ENCODE measurements around the gene EIF2A. TPM values are rescaled to one million over a fixed set of nuclear protein-coding genes. Genes with fewer than 3 reads are reported as not detected.

EIF2A gene
- total and polyA plus RNA-seq, 4 donors = 72.8 to 95.5 (median 79.6) TPM

DNA sequence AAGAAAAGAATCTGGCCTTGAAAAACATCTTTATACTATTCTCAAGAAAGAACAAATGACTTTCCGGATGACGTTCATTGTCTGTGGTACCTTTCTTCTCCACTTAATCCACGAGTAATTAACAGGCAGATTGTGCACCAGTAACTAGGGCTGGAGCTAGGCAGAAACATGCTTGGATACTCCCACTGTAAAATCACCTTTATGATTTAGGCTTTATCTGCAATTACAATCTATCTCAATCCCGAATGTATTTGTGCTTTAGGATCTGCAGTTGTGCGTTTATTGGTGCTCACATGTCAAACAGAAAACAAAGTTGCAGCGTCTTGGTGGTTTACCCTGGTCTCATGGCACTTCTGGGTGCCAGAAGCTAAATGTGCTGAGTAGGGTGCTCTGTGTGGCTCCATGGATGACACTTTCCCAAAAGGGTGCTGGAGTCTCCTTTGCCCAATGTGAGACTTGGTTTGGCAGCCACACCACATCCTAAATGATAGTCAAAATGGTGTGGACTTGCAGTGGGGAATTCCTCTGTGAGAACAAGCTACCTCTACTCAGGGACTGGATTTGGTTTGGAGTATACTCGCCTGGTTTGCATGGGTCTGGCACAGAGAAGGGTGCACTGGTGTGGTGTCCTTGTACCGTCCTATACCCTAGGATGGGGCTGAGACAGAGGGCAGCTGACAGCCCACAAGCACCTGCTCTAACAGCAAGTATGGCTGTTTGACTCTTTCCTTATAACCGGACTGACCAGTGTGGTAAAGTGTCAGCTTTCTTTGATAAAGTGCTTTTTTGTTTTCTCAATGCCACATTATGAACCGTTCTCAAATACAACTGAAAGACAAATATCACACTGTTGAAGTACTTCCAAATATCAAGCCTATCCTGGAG is 8.0 kb upstream of the EIF2A start:
- Histone ChIP-seq H3K36me3 (ENCODE audit: control insufficient read depth in 1 of 2, insufficient read depth in 2 of 2, low read length in 1 of 2) (no peaks in the 10 kb centered on the region), H3K27me3 (ENCODE audit: control insufficient read depth in 1 of 2, insufficient read depth in 2 of 2, low read length in 1 of 2) (no peaks in the 10 kb centered on the region), H3K4me3 (ENCODE audit: low read length in 2 of 2) (no peak overlapping the region), H3K9me3 (ENCODE audit: control insufficient read depth, low read length) (no peaks in the 10 kb centered on the region), H3K4me1 (ENCODE audit: control insufficient read depth in 1 of 2, insufficient read depth in 2 of 2, low read length in 2 of 2) (peaks cover 0 to 2% of the 10 kb centered on the region in 2 donors), H3K27ac (ENCODE audit: low read depth in 1 of 2, low read length in 2 of 2) (no peak overlapping the region)
- DNase-seq = no peak
- ATAC-seq (ENCODE audit: low FRiP score) = no peak
- 72 to 75% methylated on average over 10 of the region's 10 CpGs for WGBS, 2 donors
- intact Hi-C loops (cut with DNase I) = no loop called here

DNA sequence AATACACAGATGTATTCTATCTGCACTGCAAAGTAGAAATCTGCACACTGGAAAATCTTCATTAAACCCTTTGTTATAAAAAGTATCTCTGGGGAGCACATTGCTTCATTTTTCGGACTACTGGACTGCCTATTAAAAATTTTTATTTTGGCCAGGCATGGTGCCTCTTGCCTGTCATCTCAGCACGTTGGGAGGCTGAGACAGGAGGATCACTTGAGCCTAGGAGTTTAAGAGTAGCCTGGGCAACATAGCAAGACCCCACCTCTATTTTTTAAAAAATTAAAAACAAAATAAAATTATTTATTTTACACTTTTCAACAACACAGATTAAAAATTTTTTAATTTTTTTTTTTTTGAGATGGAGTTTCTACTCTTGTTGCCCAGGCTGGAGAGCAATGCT is 6.3 kb upstream of the EIF2A start:
- H3K4me3 ChIP-seq (ENCODE audit: low read length in 2 of 2) = no peak overlapping the region
- H3K36me3 ChIP-seq (ENCODE audit: control insufficient read depth in 1 of 2, insufficient read depth in 2 of 2, low read length in 1 of 2) = no peaks in the 10 kb centered on the region
- H3K4me1 ChIP-seq (ENCODE audit: control insufficient read depth in 1 of 2, insufficient read depth in 2 of 2, low read length in 2 of 2) = peaks cover 0 to 2% of the 10 kb centered on the region in 2 donors
- intact Hi-C loops (cut with DNase I) = loop anchor here in 1 of 2 donors (10.0 kb wide), 1 partner anchor 165 kb away; the partner anchor contains the start of gene ERICH6
- no peaks in the 10 kb centered on the region for H3K27me3 ChIP-seq (ENCODE audit: control insufficient read depth in 1 of 2, insufficient read depth in 2 of 2, low read length in 1 of 2)
- no peak for ATAC-seq (ENCODE audit: low FRiP score)
- WGBS, 2 donors = 89 to 92% methylated on average over 2 of the region's 2 CpGs
- no peak overlapping the region for H3K27ac ChIP-seq (ENCODE audit: low read depth in 1 of 2, low read length in 2 of 2)
- no peaks in the 10 kb centered on the region for H3K9me3 ChIP-seq (ENCODE audit: control insufficient read depth, low read length)
- DNase-seq = no peak

DNA sequence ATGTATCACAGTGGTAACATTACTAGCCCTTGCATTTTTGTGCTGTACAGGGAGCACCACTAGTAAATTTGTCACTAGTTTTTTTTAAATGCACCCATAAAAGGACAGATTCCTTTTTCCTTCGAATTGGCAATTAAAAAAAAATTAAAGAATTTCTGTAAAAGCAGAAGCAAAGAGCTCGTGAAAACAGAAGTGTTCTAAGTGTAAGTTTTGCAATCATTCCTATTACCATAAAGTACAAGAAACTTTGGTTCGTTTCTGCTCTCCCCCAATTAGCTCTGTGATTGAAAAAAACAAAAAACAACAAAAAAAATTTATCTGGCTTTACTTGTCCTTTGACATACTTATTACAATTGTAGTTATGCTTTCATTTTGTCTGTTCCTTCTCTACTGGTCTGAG is 5.6 kb upstream of the EIF2A start:
- H3K4me3 ChIP-seq (ENCODE audit: low read length in 2 of 2) = no peak overlapping the region
- no peak for DNase-seq
- intact Hi-C loops (cut with DNase I) = loop anchor here in 1 of 2 donors (10.0 kb wide), 1 partner anchor 164 kb away; the partner anchor contains the start of gene ERICH6

DNA sequence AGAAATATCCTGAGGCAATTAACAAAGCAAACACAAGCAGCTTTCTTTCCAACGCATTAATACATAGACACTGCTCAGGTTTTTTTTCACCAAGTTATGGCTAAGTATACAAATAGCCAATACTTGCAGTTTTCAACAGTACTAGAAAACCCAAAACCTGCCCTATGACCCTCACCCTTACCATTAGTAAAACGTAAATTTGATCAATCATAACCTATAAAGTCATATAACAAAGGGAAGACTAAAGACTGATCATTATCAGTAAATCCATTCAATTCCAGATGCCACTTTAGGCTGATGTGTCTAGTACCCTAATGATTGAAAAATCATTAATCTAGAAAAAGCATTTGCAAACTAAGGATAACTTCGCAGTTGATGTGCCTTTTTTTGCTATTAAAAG is 3.5 kb upstream of the EIF2A start:
- DNase-seq (no peak), ATAC-seq (ENCODE audit: low FRiP score) (no peak)
- Histone ChIP-seq H3K27me3 (ENCODE audit: control insufficient read depth in 1 of 2, insufficient read depth in 2 of 2, low read length in 1 of 2) (no peaks in the 10 kb centered on the region), H3K27ac (ENCODE audit: low read depth in 1 of 2, low read length in 2 of 2) (no peak overlapping the region), H3K9me3 (ENCODE audit: control insufficient read depth, low read length) (no peaks in the 10 kb centered on the region), H3K4me1 (ENCODE audit: control insufficient read depth in 1 of 2, insufficient read depth in 2 of 2, low read length in 2 of 2) (peaks cover 2 to 6% of the 10 kb centered on the region in 2 donors), H3K4me3 (ENCODE audit: low read length in 2 of 2) (no peak overlapping the region), H3K36me3 (ENCODE audit: control insufficient read depth in 1 of 2, insufficient read depth in 2 of 2, low read length in 1 of 2) (no peaks in the 10 kb centered on the region)
- WGBS, 2 donors = 72 to 76% methylated on average over 3 of the region's 3 CpGs
- intact Hi-C loops (cut with DNase I) = loop anchor here in 1 of 2 donors (10.0 kb wide), 1 partner anchor 162 kb away; the partner anchor contains the start of gene ERICH6

More for the DNA sequence above, 5.6 kb upstream of the EIF2A start:
- WGBS, 2 donors = 70 to 71% methylated on average over 3 of the region's 3 CpGs
- Histone ChIP-seq H3K4me1 (ENCODE audit: control insufficient read depth in 1 of 2, insufficient read depth in 2 of 2, low read length in 2 of 2) (peaks cover 0 to 2% of the 10 kb centered on the region in 2 donors), H3K27ac (ENCODE audit: low read depth in 1 of 2, low read length in 2 of 2) (no peak overlapping the region), H3K36me3 (ENCODE audit: control insufficient read depth in 1 of 2, insufficient read depth in 2 of 2, low read length in 1 of 2) (no peaks in the 10 kb centered on the region), H3K27me3 (ENCODE audit: control insufficient read depth in 1 of 2, insufficient read depth in 2 of 2, low read length in 1 of 2) (no peaks in the 10 kb centered on the region), H3K9me3 (ENCODE audit: control insufficient read depth, low read length) (no peaks in the 10 kb centered on the region)
- no peak for ATAC-seq (ENCODE audit: low FRiP score)

DNA sequence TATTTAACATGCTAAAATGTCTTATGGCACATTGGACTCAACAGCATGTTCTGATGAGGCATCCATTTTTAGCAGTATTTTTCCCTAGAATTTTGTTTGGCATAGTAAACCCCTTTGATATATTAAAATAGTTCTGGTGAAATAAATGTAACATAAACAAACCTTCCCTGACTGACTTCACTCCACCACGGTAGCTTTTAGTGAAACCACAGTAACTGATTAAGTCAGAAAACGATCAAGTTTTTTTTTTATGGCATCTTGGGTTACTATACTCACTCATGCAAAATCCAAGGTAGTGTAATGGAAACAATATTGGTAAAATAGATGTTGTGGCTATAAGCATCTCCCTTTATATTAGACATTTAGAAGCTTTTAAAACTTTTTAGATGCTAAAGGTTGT is 3.1 kb upstream of the EIF2A start:
- no peaks in the 10 kb centered on the region for H3K9me3 ChIP-seq (ENCODE audit: control insufficient read depth, low read length)
- H3K36me3 ChIP-seq (ENCODE audit: control insufficient read depth in 1 of 2, insufficient read depth in 2 of 2, low read length in 1 of 2) = no peaks in the 10 kb centered on the region
- H3K27ac ChIP-seq (ENCODE audit: low read depth in 1 of 2, low read length in 2 of 2) = no peak overlapping the region
- no peak for ATAC-seq (ENCODE audit: low FRiP score)
- WGBS, 2 donors = 20 to 24% methylated on average over 2 of the region's 2 CpGs
- intact Hi-C loops (cut with DNase I) = loop anchor here in 1 of 2 donors (10.0 kb wide), 1 partner anchor 161 kb away; the partner anchor contains the start of gene ERICH6
- DNase-seq = no peak
- no peaks in the 10 kb centered on the region for H3K27me3 ChIP-seq (ENCODE audit: control insufficient read depth in 1 of 2, insufficient read depth in 2 of 2, low read length in 1 of 2)
- H3K4me1 ChIP-seq (ENCODE audit: control insufficient read depth in 1 of 2, insufficient read depth in 2 of 2, low read length in 2 of 2) = peaks cover 2 to 6% of the 10 kb centered on the region in 2 donors
- H3K4me3 ChIP-seq (ENCODE audit: low read length in 2 of 2) = no peak overlapping the region

DNA sequence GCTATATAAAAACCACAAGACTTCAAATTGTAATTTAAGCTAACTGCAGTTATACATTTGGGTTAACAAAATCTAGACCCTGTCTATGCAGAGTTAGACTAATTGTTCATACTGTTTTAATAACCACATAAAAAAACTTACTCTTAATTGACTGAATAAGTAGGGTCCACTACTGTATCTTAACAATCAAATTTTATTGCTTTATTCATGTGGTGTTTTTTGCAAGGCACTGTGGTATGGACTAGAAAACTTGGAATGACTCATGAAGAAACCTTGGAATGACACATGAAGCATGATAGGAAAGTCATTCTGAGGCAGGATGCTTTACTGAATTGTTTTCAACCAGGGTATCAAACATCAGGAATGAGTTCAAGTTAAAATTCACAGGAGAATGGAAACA is 2.5 kb upstream of the EIF2A start:
- DNase-seq (no peak), ATAC-seq (ENCODE audit: low FRiP score) (no peak)
- no peaks in the 10 kb centered on the region for H3K36me3 ChIP-seq (ENCODE audit: control insufficient read depth in 1 of 2, insufficient read depth in 2 of 2, low read length in 1 of 2)
- no peak overlapping the region for H3K4me3 ChIP-seq (ENCODE audit: low read length in 2 of 2)
- no peaks in the 10 kb centered on the region for H3K9me3 ChIP-seq (ENCODE audit: control insufficient read depth, low read length)
- H3K4me1 ChIP-seq (ENCODE audit: control insufficient read depth in 1 of 2, insufficient read depth in 2 of 2, low read length in 2 of 2) = peaks cover 2 to 6% of the 10 kb centered on the region in 2 donors
- no peaks in the 10 kb centered on the region for H3K27me3 ChIP-seq (ENCODE audit: control insufficient read depth in 1 of 2, insufficient read depth in 2 of 2, low read length in 1 of 2)
- H3K27ac ChIP-seq (ENCODE audit: low read depth in 1 of 2, low read length in 2 of 2) = no peak overlapping the region
- intact Hi-C loops (cut with DNase I) = loop anchor here in 1 of 2 donors (10.0 kb wide), 1 partner anchor 161 kb away; the partner anchor contains the start of gene ERICH6

DNA sequence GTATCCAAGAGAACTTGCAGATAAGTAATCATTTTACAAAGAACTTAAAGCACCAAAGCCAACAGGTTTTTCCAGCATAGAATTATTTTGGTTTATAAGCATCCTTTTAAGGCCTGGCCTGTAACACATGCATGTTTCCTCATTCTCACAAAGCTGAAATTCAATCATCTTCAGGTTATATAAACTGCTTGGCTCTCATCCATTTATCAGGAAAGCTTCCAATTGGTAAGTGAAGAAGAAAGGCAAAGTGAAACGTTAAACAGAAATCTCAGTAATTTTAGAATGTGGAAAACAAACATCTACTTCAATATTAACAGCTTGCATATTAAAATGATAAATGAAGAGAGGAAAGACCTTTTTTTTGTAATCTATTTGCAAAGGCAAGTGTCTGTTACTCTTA is 1.9 kb upstream of the EIF2A start:
- Histone ChIP-seq H3K27ac (ENCODE audit: low read depth in 1 of 2, low read length in 2 of 2) (no peak overlapping the region), H3K27me3 (ENCODE audit: control insufficient read depth in 1 of 2, insufficient read depth in 2 of 2, low read length in 1 of 2) (no peaks in the 10 kb centered on the region), H3K4me1 (ENCODE audit: control insufficient read depth in 1 of 2, insufficient read depth in 2 of 2, low read length in 2 of 2) (peaks cover 0 to 6% of the 10 kb centered on the region in 2 donors), H3K4me3 (ENCODE audit: low read length in 2 of 2) (peak overlapping the region; percentile 51 to 90), H3K9me3 (ENCODE audit: control insufficient read depth, low read length) (no peaks in the 10 kb centered on the region), H3K36me3 (ENCODE audit: control insufficient read depth in 1 of 2, insufficient read depth in 2 of 2, low read length in 1 of 2) (no peaks in the 10 kb centered on the region)
- DNase-seq (no peak), ATAC-seq (ENCODE audit: low FRiP score) (no peak)
- 0 to 1% methylated on average over 1 of the region's 1 CpG for WGBS, 2 donors
- intact Hi-C loops (cut with DNase I) = loop anchor here in 1 of 2 donors (5.0 to 10.0 kb wide), 2 partner anchors 58 to 160 kb away; partner anchors contain the start of genes ERICH6 and SELENOT

DNA sequence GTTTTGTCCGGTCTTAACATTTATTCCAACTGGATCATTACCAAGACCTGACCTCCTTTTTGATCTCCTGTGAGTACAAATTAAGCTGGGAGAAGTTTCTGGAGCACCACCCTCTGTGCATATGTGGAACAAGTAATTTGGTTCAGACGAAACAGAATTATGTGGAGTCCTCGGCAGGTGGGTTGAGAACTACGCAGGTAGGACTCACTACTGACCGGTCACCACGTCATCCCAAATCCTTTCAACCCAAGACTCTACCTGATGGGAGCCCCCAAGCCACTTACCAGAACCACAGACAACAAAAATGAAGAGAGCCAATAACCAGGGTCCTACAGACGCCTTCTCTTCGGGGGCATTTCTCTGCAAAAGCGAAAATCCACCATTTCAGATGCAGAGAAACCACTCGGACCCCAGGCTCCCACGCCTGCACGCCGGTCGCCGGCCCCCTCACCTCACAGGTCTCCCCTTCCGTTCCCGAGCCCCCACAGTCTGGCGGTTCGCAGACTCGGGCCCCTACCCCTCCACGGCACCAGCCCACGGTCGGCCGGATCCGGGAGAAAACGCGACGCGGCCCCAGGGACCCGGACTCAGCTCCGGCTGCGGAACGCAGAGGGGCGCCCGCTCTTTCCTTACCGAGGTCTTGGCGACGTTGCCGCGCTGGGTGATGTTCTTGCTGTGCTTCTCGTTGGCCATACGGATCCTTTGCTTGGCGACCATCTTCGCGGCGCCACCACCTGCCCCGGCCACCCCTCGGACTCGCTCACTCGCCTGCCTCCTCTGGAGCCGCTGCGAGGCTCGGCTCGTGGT is 965 bp upstream of the EIF2A start:
- intact Hi-C loops (cut with DNase I) = loop anchor here in 1 of 2 donors (2.0 to 10.0 kb wide), 4 partner anchors 57 to 217 kb away; partner anchors contain the start of genes ERICH6, SELENOT, SIAH2 and TSC22D2
- whole genome bisulfite sequencing, 2 donors = 0 to 1% methylated on average over 53 to 54 of the region's 54 CpGs
- peak; percentile 57 for ATAC-seq (ENCODE audit: low FRiP score)

More for the DNA sequence above, 965 bp upstream of the EIF2A start:
- H3K27me3 ChIP-seq (ENCODE audit: control insufficient read depth in 1 of 2, insufficient read depth in 2 of 2, low read length in 1 of 2) = no peaks in the 10 kb centered on the region
- DNase-seq = peak in 1 of 2 donors; percentile 75
- peak overlapping the region; percentile 38 to 89 for H3K27ac ChIP-seq (ENCODE audit: low read depth in 1 of 2, low read length in 2 of 2)
- H3K36me3 ChIP-seq (ENCODE audit: control insufficient read depth in 1 of 2, insufficient read depth in 2 of 2, low read length in 1 of 2) = no peaks in the 10 kb centered on the region
- peak overlapping the region; percentile 77 to 90 for H3K4me3 ChIP-seq (ENCODE audit: low read length in 2 of 2)
- peaks cover 0 to 6% of the 10 kb centered on the region in 2 donors for H3K4me1 ChIP-seq (ENCODE audit: control insufficient read depth in 1 of 2, insufficient read depth in 2 of 2, low read length in 2 of 2)
- no peaks in the 10 kb centered on the region for H3K9me3 ChIP-seq (ENCODE audit: control insufficient read depth, low read length)
